Measurements from ENCODE around the gene S100A8. TPM values are rescaled to one million over a fixed set of nuclear protein-coding genes. Genes with fewer than 3 reads are reported as not detected.
"Not testable (repeated sequence)": the region's sequence is repeated elsewhere in the genome, so short reads cannot be mapped to it uniquely, and the experiment has no call there.

Gene S100A8
- total RNA-seq, 4 donors from 2014 or later: 13.1 to 745 (median 110) TPM

DNA sequence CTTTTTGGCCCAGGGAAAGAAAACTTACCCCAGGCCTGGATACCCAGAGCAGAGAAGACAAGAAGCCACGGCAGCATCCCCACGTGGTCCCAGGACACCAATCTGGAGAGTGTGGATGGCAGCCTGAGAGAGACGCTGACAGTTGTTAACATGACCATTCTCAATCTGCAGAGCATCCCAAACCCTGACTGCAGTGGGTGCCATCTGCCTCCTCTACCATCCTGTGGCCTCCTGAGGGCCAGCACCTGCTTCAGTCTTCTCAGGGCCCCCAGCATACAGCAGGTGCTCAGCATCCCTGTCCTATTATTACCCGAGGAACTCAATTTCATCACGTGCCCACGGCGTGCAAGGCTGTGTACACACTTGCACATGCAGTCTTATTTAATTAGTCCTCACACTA, 43.0 kb downstream of the S100A8 start:
- Histone ChIP-seq H3K4me1 (no peaks in the 10 kb centered on the region), H3K36me3 (no peaks in the 10 kb centered on the region), H3K9me3 (no peaks in the 10 kb centered on the region), H3K4me3 (no peak overlapping the region), H3K27me3 (peaks cover 78% of the 10 kb centered on the region), H3K27ac (no peak overlapping the region)
- 0 to 76% methylated on average over 1 to 7 of the region's 7 CpGs for WGBS, 2 donors (ENCODE audit: low coverage in 1 of 2)
- TF ChIP-seq POLR2A (IDR thresholded peaks at IDR 0.05) (no peak), POLR2AphosphoS5 (IDR thresholded peaks at IDR 0.05) (no peak), CTCF (IDR thresholded peaks at IDR 0.05) (no peak), EP300 (IDR thresholded peaks at IDR 0.05) (no peak)
- ATAC-seq: no peak

GRCh38 chr1:153347049-153347448, 43.8 kb downstream of the S100A8 start:
- peaks cover 77% of the 10 kb centered on the region for H3K27me3 ChIP-seq
- 48 to 58% methylated on average over 11 to 12 of the region's 14 CpGs for WGBS, 2 donors (ENCODE audit: low coverage in 1 of 2)
- not testable (repeated sequence) for H3K9me3 ChIP-seq, H3K4me3 ChIP-seq, H3K36me3 ChIP-seq, H3K4me1 ChIP-seq, H3K27ac ChIP-seq, ATAC-seq

GRCh38 chr1:153346077-153346723, 44.7 kb downstream of the S100A8 start:
- no peak overlapping the region for H3K27ac ChIP-seq
- no peak for ATAC-seq
- no peaks in the 10 kb centered on the region for H3K36me3 ChIP-seq
- H3K4me3 ChIP-seq: no peak overlapping the region
- H3K9me3 ChIP-seq: no peaks in the 10 kb centered on the region
- WGBS, 2 donors (ENCODE audit: low coverage in 1 of 2): 63 to 72% methylated on average over 3 to 6 of the region's 6 CpGs
- no peak for TF ChIP-seq EP300 (IDR thresholded peaks at IDR 0.05)
- TF ChIP-seq POLR2A (IDR thresholded peaks at IDR 0.05): no peak
- TF ChIP-seq POLR2AphosphoS5 (IDR thresholded peaks at IDR 0.05): no peak
- TF ChIP-seq CTCF (IDR thresholded peaks at IDR 0.05): no peak
- peaks cover 69% of the 10 kb centered on the region for H3K27me3 ChIP-seq
- H3K4me1 ChIP-seq: no peaks in the 10 kb centered on the region

GRCh38 chr1:153345187-153346076, 45.4 kb downstream of the S100A8 start:
- H3K9me3 ChIP-seq: no peaks in the 10 kb centered on the region
- no peak for TF ChIP-seq POLR2AphosphoS5 (IDR thresholded peaks at IDR 0.05)
- TF ChIP-seq POLR2A (IDR thresholded peaks at IDR 0.05): no peak
- no peak for TF ChIP-seq EP300 (IDR thresholded peaks at IDR 0.05)
- no peak for TF ChIP-seq CTCF (IDR thresholded peaks at IDR 0.05)
- peaks cover 65% of the 10 kb centered on the region for H3K27me3 ChIP-seq
- H3K4me1 ChIP-seq: no peaks in the 10 kb centered on the region
- no peak overlapping the region for H3K27ac ChIP-seq
- ATAC-seq: no peak
- H3K36me3 ChIP-seq: no peaks in the 10 kb centered on the region
- WGBS, 2 donors (ENCODE audit: low coverage in 1 of 2): 85 to 89% methylated on average over 9 of the region's 14 CpGs
- H3K4me3 ChIP-seq: no peak overlapping the region

GRCh38 chr1:153344718-153345025, 46.2 kb downstream of the S100A8 start:
- Histone ChIP-seq H3K36me3 (no peaks in the 10 kb centered on the region), H3K27ac (no peak overlapping the region), H3K4me1 (no peaks in the 10 kb centered on the region), H3K4me3 (no peak overlapping the region), H3K9me3 (no peaks in the 10 kb centered on the region), H3K27me3 (peaks cover 66% of the 10 kb centered on the region)
- WGBS, 2 donors (ENCODE audit: low coverage in 1 of 2): 40% methylated on average over 2 of the region's 3 CpGs; no CpG with 5 or more reads in 1 of the 2 donors
- ATAC-seq: no peak
- TF ChIP-seq EP300 (IDR thresholded peaks at IDR 0.05) (no peak), POLR2AphosphoS5 (IDR thresholded peaks at IDR 0.05) (no peak), POLR2A (IDR thresholded peaks at IDR 0.05) (no peak), CTCF (IDR thresholded peaks at IDR 0.05) (no peak)

Measured in gastroesophageal sphincter (tissue), 4 donors.